GM12865 (cell line): ENCODE results near the gene RAB22A.

Experiments
- DNase-seq: peaks from one replicate; pipeline ENCODE4 v3.0.0; 2010; ENCODE audit warnings: low read depth
- H3K4me3 ChIP-seq: 2 replicates; pipeline ENCODE4 v1.5.1; 2011; ENCODE audit warnings: mild to moderate bottlenecking, low read depth, low read length, control low read depth
- CTCF ChIP-seq: IDR thresholded peaks from 2 replicates; pipeline ENCODE4 v1.5.1; 2011; ENCODE audit warnings: low read length, control low read depth, low read depth, inconsistent platforms; ENCODE audit not compliant: insufficient read depth; ENCODE audit errors: missing control alignments

RAB22A gene

GRCh38 chr20:58339741-58340140, 30.2 kb downstream of the RAB22A start:
- DNase-seq = no peak
- TF ChIP-seq CTCF = no peak
- no peak overlapping the region for H3K4me3 ChIP-seq

DNA sequence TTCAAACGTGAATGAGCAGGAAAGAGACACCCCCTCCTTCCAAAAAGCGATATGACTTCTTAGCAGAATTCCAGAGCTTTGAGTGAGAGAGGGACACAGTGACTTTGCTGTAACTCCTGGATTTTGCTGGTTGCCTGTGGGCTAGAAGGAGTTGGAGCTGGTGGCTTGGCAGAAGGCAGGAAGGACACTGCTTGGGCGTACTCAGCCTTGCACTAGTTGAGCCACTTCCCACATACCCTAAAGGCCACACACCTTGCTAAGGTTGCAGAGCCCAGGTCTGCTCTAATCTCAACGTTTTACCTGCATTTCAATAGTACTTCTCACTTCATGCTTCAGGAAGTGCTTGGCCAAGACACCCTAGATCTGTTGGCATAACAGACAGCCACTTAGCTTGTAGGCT, 30.6 kb downstream of the RAB22A start:
- TF ChIP-seq CTCF = no peak
- DNase-seq = no peak
- H3K4me3 ChIP-seq = no peak overlapping the region

- no peak for TF ChIP-seq CTCF
- DNase-seq = no peak
- no peak overlapping the region for H3K4me3 ChIP-seq
Observed at GRCh38 chr20:58340853-58341252, 31.3 kb downstream of the RAB22A start.

- H3K4me3 ChIP-seq = no peak overlapping the region
- no peak for TF ChIP-seq CTCF
- no peak for DNase-seq
Observed at GRCh38 chr20:58342104-58342945, 32.8 kb downstream of the RAB22A start.

- no peak overlapping the region for H3K4me3 ChIP-seq
- DNase-seq = no peak
- no peak for TF ChIP-seq CTCF
Observed at GRCh38 chr20:58344741-58345140, 35.2 kb downstream of the RAB22A start.

GRCh38 chr20:58349570-58349969, 40.1 kb downstream of the RAB22A start:
- TF ChIP-seq CTCF = no peak
- H3K4me3 ChIP-seq = no peak overlapping the region
- DNase-seq = peak; percentile 11

DNA sequence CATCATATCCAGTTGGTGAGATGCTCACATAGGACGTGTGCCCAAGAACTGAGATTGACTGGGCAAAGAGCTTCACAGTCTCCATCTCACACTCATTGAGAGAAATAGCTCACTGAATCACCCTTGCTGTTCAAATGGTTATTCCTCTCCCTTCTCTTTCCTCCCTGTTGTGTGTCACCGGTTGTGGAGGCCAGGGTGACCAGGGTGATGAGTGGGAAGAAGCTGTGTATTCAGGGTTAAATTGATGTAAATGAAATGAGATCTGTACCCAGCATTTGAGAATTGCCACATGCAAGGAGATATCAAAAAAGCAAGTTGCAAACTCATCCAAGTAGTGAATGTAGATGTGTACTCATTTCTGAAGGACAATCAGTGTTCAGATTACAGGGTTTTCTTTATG, 43.0 kb downstream of the RAB22A start:
- no peak overlapping the region for H3K4me3 ChIP-seq
- TF ChIP-seq CTCF = no peak
- no peak for DNase-seq
